ENCODE measurements around the gene ANGPTL2.

GRCh38 chr9:127166111-127166510 lies 43.7 kb upstream of the ANGPTL2 start:
- TF ChIP-seq CTCF (IDR thresholded peaks at IDR 0.05; ENCODE audit: low read depth, low read length, poor library complexity, severe bottlenecking) (no peak), EZH2phosphoT487 (IDR thresholded peaks at IDR 0.05; ENCODE audit: borderline replicate concordance, low read length) (no peak)
